ENCODE data around the gene AAGAB. TPM values are rescaled to one million over a fixed set of nuclear protein-coding genes. Genes with fewer than 3 reads are reported as not detected.
A peak's percentile ranks its signal among the peaks of the same experiment; 100 is the strongest.

The AAGAB gene
- total and polyA plus RNA-seq, 9 donors, result 18.2 to 22.5 (median 20.4) TPM

GRCh38 chr15:67190326-67190725 is 64.1 kb downstream of the AAGAB start:
- Histone ChIP-seq H3K27me3 (ENCODE audit: control insufficient read depth, insufficient read depth, low read length) (no peaks in the 10 kb centered on the region), H3K4me3 (ENCODE audit: low read length) (no peak overlapping the region), H3K27ac (ENCODE audit: low read length) (peak overlapping the region; percentile 99), H3K4me1 (ENCODE audit: control insufficient read depth, insufficient read depth, low read length) (peaks cover 79% of the 10 kb centered on the region), H3K36me3 (ENCODE audit: control insufficient read depth, insufficient read depth, low read length) (peaks cover 52% of the 10 kb centered on the region), H3K9me3 (replicated peaks; ENCODE audit: control insufficient read depth, low read depth, low read length) (no peaks in the 10 kb centered on the region)
- 100% methylated on average over 1 of the region's 2 CpGs for WGBS (ENCODE audit: insufficient coverage)
- no peak for DNase-seq

- peaks cover 58% of the 10 kb centered on the region for H3K36me3 ChIP-seq (ENCODE audit: control insufficient read depth, insufficient read depth, low read length)
These were observed 65.0 kb downstream of the AAGAB start for GRCh38 chr15:67189326-67190051.

GRCh38 chr15:67188551-67189218 is 65.8 kb downstream of the AAGAB start:
- H3K4me3 ChIP-seq (ENCODE audit: low read length), result no peak overlapping the region
- WGBS (ENCODE audit: insufficient coverage), result 19% methylated on average over 6 of the region's 8 CpGs
- peaks cover 75% of the 10 kb centered on the region for H3K4me1 ChIP-seq (ENCODE audit: control insufficient read depth, insufficient read depth, low read length)
- no peaks in the 10 kb centered on the region for H3K27me3 ChIP-seq (ENCODE audit: control insufficient read depth, insufficient read depth, low read length)
- H3K27ac ChIP-seq (ENCODE audit: low read length), result peak overlapping the region; percentile 99
- no peaks in the 10 kb centered on the region for H3K9me3 ChIP-seq (replicated peaks; ENCODE audit: control insufficient read depth, low read depth, low read length)
- peaks cover 58% of the 10 kb centered on the region for H3K36me3 ChIP-seq (ENCODE audit: control insufficient read depth, insufficient read depth, low read length)
- DNase-seq, result peak; percentile 98

More at GRCh38 chr15:67189326-67190051, 65.0 kb downstream of the AAGAB start:
- Histone ChIP-seq H3K4me3 (ENCODE audit: low read length) (no peak overlapping the region), H3K4me1 (ENCODE audit: control insufficient read depth, insufficient read depth, low read length) (peaks cover 76% of the 10 kb centered on the region), H3K9me3 (replicated peaks; ENCODE audit: control insufficient read depth, low read depth, low read length) (no peaks in the 10 kb centered on the region), H3K27ac (ENCODE audit: low read length) (peak overlapping the region; percentile 99), H3K27me3 (ENCODE audit: control insufficient read depth, insufficient read depth, low read length) (no peaks in the 10 kb centered on the region)
- 25% methylated on average over 14 of the region's 26 CpGs for WGBS (ENCODE audit: insufficient coverage)
- DNase-seq, result peak; percentile 99

- WGBS (ENCODE audit: insufficient coverage), result 84% methylated on average over 9 of the region's 12 CpGs
- peaks cover 71% of the 10 kb centered on the region for H3K4me1 ChIP-seq (ENCODE audit: control insufficient read depth, insufficient read depth, low read length)
- H3K27ac ChIP-seq (ENCODE audit: low read length), result peak overlapping the region; percentile 99
- H3K27me3 ChIP-seq (ENCODE audit: control insufficient read depth, insufficient read depth, low read length), result no peaks in the 10 kb centered on the region
- H3K4me3 ChIP-seq (ENCODE audit: low read length), result no peak overlapping the region
- no peaks in the 10 kb centered on the region for H3K9me3 ChIP-seq (replicated peaks; ENCODE audit: control insufficient read depth, low read depth, low read length)
- DNase-seq, result peak; percentile 65
- H3K36me3 ChIP-seq (ENCODE audit: control insufficient read depth, insufficient read depth, low read length), result peaks cover 57% of the 10 kb centered on the region
These were observed 67.1 kb downstream of the AAGAB start for GRCh38 chr15:67187351-67187854.

GRCh38 chr15:67186688-67187087 is 67.8 kb downstream of the AAGAB start:
- WGBS (ENCODE audit: insufficient coverage), result 68% methylated on average over 4 of the region's 4 CpGs
- Histone ChIP-seq H3K27me3 (ENCODE audit: control insufficient read depth, insufficient read depth, low read length) (no peaks in the 10 kb centered on the region), H3K36me3 (ENCODE audit: control insufficient read depth, insufficient read depth, low read length) (peaks cover 55% of the 10 kb centered on the region), H3K9me3 (replicated peaks; ENCODE audit: control insufficient read depth, low read depth, low read length) (no peaks in the 10 kb centered on the region), H3K4me3 (ENCODE audit: low read length) (no peak overlapping the region), H3K4me1 (ENCODE audit: control insufficient read depth, insufficient read depth, low read length) (peaks cover 66% of the 10 kb centered on the region), H3K27ac (ENCODE audit: low read length) (no peak overlapping the region)
- no peak for DNase-seq

GRCh38 chr15:67186226-67186649 is 68.2 kb downstream of the AAGAB start:
- peaks cover 53% of the 10 kb centered on the region for H3K36me3 ChIP-seq (ENCODE audit: control insufficient read depth, insufficient read depth, low read length)
- H3K27me3 ChIP-seq (ENCODE audit: control insufficient read depth, insufficient read depth, low read length), result no peaks in the 10 kb centered on the region
- peaks cover 66% of the 10 kb centered on the region for H3K4me1 ChIP-seq (ENCODE audit: control insufficient read depth, insufficient read depth, low read length)
- H3K9me3 ChIP-seq (replicated peaks; ENCODE audit: control insufficient read depth, low read depth, low read length), result no peaks in the 10 kb centered on the region
- WGBS (ENCODE audit: insufficient coverage), result 46% methylated on average over 3 of the region's 6 CpGs
- H3K27ac ChIP-seq (ENCODE audit: low read length), result peak overlapping the region; percentile 26
- DNase-seq, result peak; percentile 69
- no peak overlapping the region for H3K4me3 ChIP-seq (ENCODE audit: low read length)

- no peaks in the 10 kb centered on the region for H3K9me3 ChIP-seq (replicated peaks; ENCODE audit: control insufficient read depth, low read depth, low read length)
- no peak overlapping the region for H3K4me3 ChIP-seq (ENCODE audit: low read length)
- H3K4me1 ChIP-seq (ENCODE audit: control insufficient read depth, insufficient read depth, low read length), result peaks cover 66% of the 10 kb centered on the region
- peaks cover 52% of the 10 kb centered on the region for H3K36me3 ChIP-seq (ENCODE audit: control insufficient read depth, insufficient read depth, low read length)
- H3K27me3 ChIP-seq (ENCODE audit: control insufficient read depth, insufficient read depth, low read length), result no peaks in the 10 kb centered on the region
- WGBS (ENCODE audit: insufficient coverage), result 63% methylated on average over 6 of the region's 9 CpGs
- peak overlapping the region; percentile 26 for H3K27ac ChIP-seq (ENCODE audit: low read length)
- no peak for DNase-seq
These were observed 68.7 kb downstream of the AAGAB start for GRCh38 chr15:67185621-67186225.

GRCh38 chr15:67185051-67185450 is 69.4 kb downstream of the AAGAB start:
- no peak overlapping the region for H3K27ac ChIP-seq (ENCODE audit: low read length)
- no peaks in the 10 kb centered on the region for H3K9me3 ChIP-seq (replicated peaks; ENCODE audit: control insufficient read depth, low read depth, low read length)
- peaks cover 46% of the 10 kb centered on the region for H3K36me3 ChIP-seq (ENCODE audit: control insufficient read depth, insufficient read depth, low read length)
- WGBS (ENCODE audit: insufficient coverage), result 85% methylated on average over 5 of the region's 6 CpGs
- H3K4me3 ChIP-seq (ENCODE audit: low read length), result no peak overlapping the region
- H3K27me3 ChIP-seq (ENCODE audit: control insufficient read depth, insufficient read depth, low read length), result no peaks in the 10 kb centered on the region
- H3K4me1 ChIP-seq (ENCODE audit: control insufficient read depth, insufficient read depth, low read length), result peaks cover 59% of the 10 kb centered on the region
- DNase-seq, result no peak

- H3K27ac ChIP-seq (ENCODE audit: low read length), result no peak overlapping the region
These were observed 70.1 kb downstream of the AAGAB start for GRCh38 chr15:67184208-67184925.

More at GRCh38 chr15:67184208-67184925, 70.1 kb downstream of the AAGAB start:
- Histone ChIP-seq H3K27me3 (ENCODE audit: control insufficient read depth, insufficient read depth, low read length) (no peaks in the 10 kb centered on the region), H3K4me1 (ENCODE audit: control insufficient read depth, insufficient read depth, low read length) (peaks cover 52% of the 10 kb centered on the region), H3K4me3 (ENCODE audit: low read length) (no peak overlapping the region), H3K9me3 (replicated peaks; ENCODE audit: control insufficient read depth, low read depth, low read length) (no peaks in the 10 kb centered on the region), H3K36me3 (ENCODE audit: control insufficient read depth, insufficient read depth, low read length) (peaks cover 51% of the 10 kb centered on the region)
- WGBS (ENCODE audit: insufficient coverage), result 92% methylated on average over 12 of the region's 18 CpGs
- DNase-seq, result peak; percentile 4
